Measurements from ENCODE around the gene SHISAL2B. TPM values are rescaled to one million over a fixed set of nuclear protein-coding genes. Genes with fewer than 3 reads are reported as not detected.

Gene SHISAL2B
- total and polyA plus RNA-seq, 2 donors (not counting 3 experiments of a cell fraction or from before 2014, with no cell fraction given): not detected

- DNase-seq (ENCODE audit: low read depth, low spot score) (no peak), FAIRE-seq (no peak)
- no peaks in the 10 kb centered on the region for H3K4me1 ChIP-seq (ENCODE audit: control insufficient read depth, extremely low read depth, insufficient read depth, low read length)
- no peak overlapping the region for H2AFZ ChIP-seq (ENCODE audit: low read depth, low read length)
- no peaks in the 10 kb centered on the region for H3K9me3 ChIP-seq (replicated peaks; ENCODE audit: control insufficient read depth, insufficient read depth, low read length)
- no peaks in the 10 kb centered on the region for H4K20me1 ChIP-seq (replicated peaks; ENCODE audit: control insufficient read depth, extremely low read depth, insufficient read depth, low read length)
- ChIA-PET POLR2A (no interaction called here), CTCF (no interaction called here)
- no peak overlapping the region for H3K9ac ChIP-seq (replicated peaks; ENCODE audit: extremely low read depth, insufficient read depth, low read length)
- H3K4me3 ChIP-seq (replicated peaks in 1 of 3; ENCODE audit: insufficient read depth in 1 of 3, low read depth in 1 of 3, low read length in 3 of 3): no peak overlapping the region
- H3K27ac ChIP-seq (ENCODE audit: insufficient read depth, low read depth, low read length): no peak overlapping the region
- no peak overlapping the region for H3K4me2 ChIP-seq (ENCODE audit: insufficient read depth, low read length)
- H3K27me3 ChIP-seq (ENCODE audit: control insufficient read depth in 2 of 2, insufficient read depth in 2 of 2, low read length in 2 of 2): peaks cover 19 to 33% of the 10 kb centered on the region in 2 experiments
- H3K79me2 ChIP-seq (ENCODE audit: control insufficient read depth, insufficient read depth, low read length): no peaks in the 10 kb centered on the region
- TF ChIP-seq POLR2A (IDR thresholded peaks at IDR 0.05; ENCODE audit: low read depth, low read length) (no peak), GATA2 (IDR thresholded peaks at IDR 0.05; ENCODE audit: insufficient read depth, insufficient read length, low read depth, low read length) (no peak), MYC (IDR thresholded peaks at IDR 0.05; ENCODE audit: low read depth, low read length) (no peak), EZH2 (IDR thresholded peaks at IDR 0.05; ENCODE audit: borderline replicate concordance, low read depth, low read length, severe bottlenecking) (no peak), CTCF (IDR thresholded peaks at IDR 0.05; ENCODE audit: extremely low read depth in 1 of 2, insufficient read depth in 1 of 2, low read depth in 1 of 2, low read length in 2 of 2) (no peak), MAX (IDR thresholded peaks at IDR 0.05; ENCODE audit: insufficient read depth, insufficient read length) (no peak), POLR2AphosphoS5 (IDR thresholded peaks at IDR 0.05; ENCODE audit: insufficient read depth, low read depth, low read length) (no peak), JUN (IDR thresholded peaks at IDR 0.05; ENCODE audit: borderline replicate concordance, insufficient read depth, insufficient read length, low read depth) (no peak), FOS (IDR thresholded peaks at IDR 0.05; ENCODE audit: borderline replicate concordance, insufficient read depth, low read length) (no peak)
- BruUV-seq (replicated peaks): no TSS peak
- no peaks in the 10 kb centered on the region for H3K9me1 ChIP-seq (replicated peaks; ENCODE audit: control insufficient read depth, extremely low read depth, insufficient read depth, low read length)
- dilution Hi-C loops (cut with MboI; ENCODE audit: extremely low pct_ligation_motif_present, low sequenced_read_pairs): no loop called here
- H3K36me3 ChIP-seq (ENCODE audit: control insufficient read depth in 2 of 2, extremely low read depth in 1 of 2, insufficient read depth in 2 of 2, low read length in 2 of 2): no peaks in the 10 kb centered on the region
- intact Hi-C loops (cut with micrococcal nuclease): no loop called here
Measured at GRCh38 chr5:64666078-64666477, 24.2 kb upstream of the SHISAL2B start.

Measured in endothelial cell of umbilical vein (primary cell).